Uterus (tissue), 4 donors: ENCODE data around the gene ROBO2. TPM values are rescaled to one million over a fixed set of nuclear protein-coding genes. Genes with fewer than 3 reads are reported as not detected.

ENCODE experiments used
- DNase-seq, 2 donors: peaks; one replicate each; pipeline ENCODE4 v3.0.0-alpha.2; 2019 to 2020
- H3K27ac ChIP-seq, 2 donors: fragments of 200-600 bp; sonication (generic); 1 replicate in 1 of 2; 2 replicates in 1 of 2; pipeline ENCODE4 v1.5.1; 2016 to 2018
- H3K27me3 ChIP-seq, 2 donors: fragments of 200-600 bp; sonication (generic); one replicate each; pipeline ENCODE4 v1.5.1; 2018 to 2019; ENCODE audit warnings: control low read depth in 1 of 2
- H3K36me3 ChIP-seq, 2 donors: fragments of 200-600 bp; sonication (generic); one replicate each; pipeline ENCODE4 v1.5.1; 2019; ENCODE audit warnings: control low read depth in 1 of 2
- H3K4me1 ChIP-seq, 2 donors: fragments of 200-600 bp; sonication (generic); one replicate each; pipeline ENCODE4 v1.5.1; 2018 to 2019; ENCODE audit warnings: control low read depth in 1 of 2
- H3K4me3 ChIP-seq, 2 donors: fragments of 200-600 bp; sonication (generic); 1 replicate in 1 of 2; 2 replicates in 1 of 2; pipeline ENCODE4 v1.5.1; 2018 to 2019; ENCODE audit warnings: mild to moderate bottlenecking in 1 of 2
- H3K9me3 ChIP-seq, 2 donors: fragments of 200-600 bp; sonication (generic); one replicate each; pipeline ENCODE4 v1.5.1; 2019; ENCODE audit warnings: control low read depth in 1 of 2
- CTCF ChIP-seq, 4 experiments: fragments of 200-600 bp in 2 of 4; fragments of 450-650 bp in 2 of 4; sonication (generic) in 2 of 4; IDR thresholded peaks; one replicate each; pipeline ENCODE4 v1.5.1; 2016 to 2019; ENCODE audit warnings: antibody characterized with exemption in 4 of 4, mild to moderate bottlenecking in 2 of 4, moderate library complexity in 1 of 4
- POLR2A ChIP-seq, 2 donors: fragments of 450-650 bp; IDR thresholded peaks; one replicate each; pipeline ENCODE4 v1.6.1; 2016; ENCODE audit warnings: antibody characterized with exemption in 2 of 2, mild to moderate bottlenecking in 1 of 2, moderate library complexity in 1 of 2
- intact Hi-C: fragments of 100-400 bp; cut with DNase I; formaldehyde crosslinking; loops from one replicate; pipeline ENCODE4 v1.15.1; 2023; ENCODE audit warnings: low total_unique reads
- total RNA-seq, 4 donors: library from RNA; depleted of rRNA in 3 of 4; stranded (reverse); fragments of >200 nt in 3 of 4; gene quantifications; one replicate each; pipeline versions ENCODE4 v1.1.0 to v1.2.4, GENCODE V29; 2014 to 2023
- donor health status: DM: yes; HTN: yes; CAD: no.

The ROBO2 gene
- total RNA-seq, 4 donors from 2014 or later = 0.26 to 51.3 (median 0.49) TPM; not detected in 1

GRCh38 chr3:77142578-77142977, 102.7 kb downstream of the ROBO2 start:
- no peak for DNase-seq
- H3K27me3 ChIP-seq = no peaks in the 10 kb centered on the region
- TF ChIP-seq CTCF (IDR thresholded peaks at IDR 0.05) (no peak), POLR2A (IDR thresholded peaks at IDR 0.05) (no peak)
- intact Hi-C loops = no loop called here
- H3K4me1 ChIP-seq = no peaks in the 10 kb centered on the region
- H3K36me3 ChIP-seq = no peaks in the 10 kb centered on the region
- no peak overlapping the region for H3K4me3 ChIP-seq
- H3K27ac ChIP-seq = no peak overlapping the region
- H3K9me3 ChIP-seq = no peaks in the 10 kb centered on the region

GRCh38 chr3:77146004-77146403, 106.1 kb downstream of the ROBO2 start:
- H3K9me3 ChIP-seq = no peaks in the 10 kb centered on the region
- no peaks in the 10 kb centered on the region for H3K36me3 ChIP-seq
- no peak overlapping the region for H3K4me3 ChIP-seq
- intact Hi-C loops = no loop called here
- DNase-seq = no peak
- no peaks in the 10 kb centered on the region for H3K4me1 ChIP-seq
- H3K27me3 ChIP-seq = no peaks in the 10 kb centered on the region
- TF ChIP-seq CTCF (IDR thresholded peaks at IDR 0.05) (no peak), POLR2A (IDR thresholded peaks at IDR 0.05) (no peak)
- no peak overlapping the region for H3K27ac ChIP-seq

GRCh38 chr3:77147836-77148578, 108.1 kb downstream of the ROBO2 start:
- no peak for TF ChIP-seq CTCF (IDR thresholded peaks at IDR 0.05)
- TF ChIP-seq POLR2A (IDR thresholded peaks at IDR 0.05) = no peak
- Histone ChIP-seq H3K4me3 (no peak overlapping the region), H3K9me3 (no peaks in the 10 kb centered on the region), H3K36me3 (no peaks in the 10 kb centered on the region), H3K4me1 (no peaks in the 10 kb centered on the region), H3K27me3 (no peaks in the 10 kb centered on the region), H3K27ac (no peak overlapping the region)
- no peak for DNase-seq
- intact Hi-C loops = no loop called here

GRCh38 chr3:77149382-77149781, 109.5 kb downstream of the ROBO2 start:
- Histone ChIP-seq H3K27ac (no peak overlapping the region), H3K4me1 (no peaks in the 10 kb centered on the region), H3K27me3 (no peaks in the 10 kb centered on the region), H3K4me3 (no peak overlapping the region), H3K9me3 (no peaks in the 10 kb centered on the region), H3K36me3 (no peaks in the 10 kb centered on the region)
- TF ChIP-seq POLR2A (IDR thresholded peaks at IDR 0.05) = no peak
- no peak for TF ChIP-seq CTCF (IDR thresholded peaks at IDR 0.05)
- no peak for DNase-seq
- intact Hi-C loops = no loop called here

GRCh38 chr3:77150028-77150427, 110.1 kb downstream of the ROBO2 start:
- no peak for DNase-seq

More at GRCh38 chr3:77150028-77150427, 110.1 kb downstream of the ROBO2 start:
- no peaks in the 10 kb centered on the region for H3K4me1 ChIP-seq
- no peak for TF ChIP-seq POLR2A (IDR thresholded peaks at IDR 0.05)
- TF ChIP-seq CTCF (IDR thresholded peaks at IDR 0.05) = no peak
- H3K27ac ChIP-seq = no peak overlapping the region
- H3K27me3 ChIP-seq = no peaks in the 10 kb centered on the region
- no peaks in the 10 kb centered on the region for H3K9me3 ChIP-seq
- no peaks in the 10 kb centered on the region for H3K36me3 ChIP-seq
- H3K4me3 ChIP-seq = no peak overlapping the region
- intact Hi-C loops = no loop called here
